MM.1S (cell line): ENCODE measurements around the gene FSD1.

Experiments used
- DNase-seq: peaks from one replicate; pipeline ENCODE4 v3.0.0-alpha.2; 2015
- H2AFZ ChIP-seq: fragments of 300-600 bp; sonication (generic); 2 replicates; pipeline ENCODE4 v1.6.0; 2016; ENCODE audit warnings: antibody characterized with exemption, low read length
- H3F3A ChIP-seq: fragments of 300-600 bp; sonication (generic); 2 replicates; pipeline ENCODE4 v1.6.1; 2016; ENCODE audit warnings: mild to moderate bottlenecking, antibody characterized with exemption, low read length, moderate library complexity, mixed read lengths; ENCODE audit not compliant: insufficient read depth
- H3K27ac ChIP-seq: fragments of 300-600 bp; sonication (generic); 2 replicates; pipeline ENCODE4 v1.5.1; 2016; ENCODE audit warnings: mild to moderate bottlenecking, low read length
- H3K27me3 ChIP-seq: fragments of 300-600 bp; sonication (generic); replicated peaks from 2 replicates; pipeline ENCODE4 v1.6.0; 2016; ENCODE audit warnings: low read length; ENCODE audit not compliant: insufficient read depth
- H3K36me3 ChIP-seq: fragments of 300-600 bp; sonication (generic); replicated peaks from 2 replicates; pipeline ENCODE4 v1.6.1; 2016; ENCODE audit warnings: mild to moderate bottlenecking, low read length, mixed read lengths; ENCODE audit not compliant: insufficient read depth
- H3K4me1 ChIP-seq: fragments of 300-600 bp; sonication (generic); 2 replicates; pipeline ENCODE4 v1.6.1; 2016; ENCODE audit warnings: low read length, mixed read lengths
- H3K4me2 ChIP-seq: fragments of 300-600 bp; sonication (generic); 2 replicates; pipeline ENCODE4 v1.6.0; 2016; ENCODE audit warnings: low read depth, low read length
- H3K4me3 ChIP-seq: fragments of 300-600 bp; sonication (generic); 2 replicates; pipeline ENCODE4 v1.5.1; 2016; ENCODE audit warnings: low read length, mixed read lengths
- H3K79me2 ChIP-seq: fragments of 300-600 bp; sonication (generic); 2 replicates; pipeline ENCODE4 v1.6.1; 2016; ENCODE audit warnings: mixed run types, low read length, mixed read lengths
- H3K9ac ChIP-seq: fragments of 300-600 bp; sonication (generic); 2 replicates; pipeline ENCODE4 v1.6.1; 2016; ENCODE audit warnings: low read length, mixed read lengths
- H3K9me2 ChIP-seq: fragments of 300-600 bp; sonication (generic); replicated peaks from 2 replicates; pipeline ENCODE4 v1.6.1; 2016; ENCODE audit warnings: mild to moderate bottlenecking, low read length, mixed read lengths; ENCODE audit not compliant: insufficient read depth
- H3K9me3 ChIP-seq: fragments of 300-600 bp; sonication (generic); replicated peaks from 2 replicates; pipeline ENCODE4 v1.6.1; 2016; ENCODE audit warnings: mild to moderate bottlenecking, low read length, mixed read lengths; ENCODE audit not compliant: insufficient read depth
- H4K20me1 ChIP-seq: fragments of 300-600 bp; sonication (generic); 2 replicates; pipeline ENCODE4 v1.6.1; 2016; ENCODE audit warnings: mild to moderate bottlenecking, low read length, moderate library complexity, mixed read lengths; ENCODE audit not compliant: insufficient read depth
- EZH2 ChIP-seq: fragments of 300-600 bp; sonication (generic); optimal IDR thresholded peaks from 2 replicates; pipeline ENCODE3; 2017; ENCODE audit warnings: low read depth, mild to moderate bottlenecking, antibody characterized with exemption, low read length, mixed read lengths
- EZH2phosphoT487 ChIP-seq: fragments of 300-600 bp; sonication (generic); IDR thresholded peaks from 2 replicates; pipeline ENCODE4 v1.6.1; 2018; ENCODE audit warnings: antibody characterized with exemption, low read length
- TF ChIP-seq, protein P1 (sequence below): fragments of 300-600 bp; sonication (generic); IDR thresholded peaks from 2 replicates; pipeline ENCODE4 v1.5.1; 2016; ENCODE audit warnings: antibody characterized with exemption, low read length, mixed read lengths

FSD1 gene

DNA sequence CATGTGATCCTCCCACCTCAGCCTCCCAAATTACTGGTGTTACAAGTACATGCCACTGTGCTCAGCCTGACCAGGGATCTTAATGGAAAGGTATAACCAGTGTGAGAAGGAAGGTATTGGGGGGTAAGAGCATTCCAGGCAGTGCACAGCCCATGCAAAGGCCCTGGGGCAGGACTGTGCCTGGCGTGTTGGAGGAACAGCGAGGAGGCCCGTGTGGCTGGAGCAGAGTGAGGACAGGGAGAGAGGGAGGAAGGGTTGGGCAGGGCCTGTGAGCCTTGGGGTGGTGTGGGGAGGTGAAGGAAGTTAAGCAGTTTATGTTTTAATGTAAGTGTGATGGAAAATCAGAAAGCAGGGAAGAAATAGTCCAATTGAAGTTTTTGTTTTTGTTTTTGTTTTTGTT is 3.8 kb upstream of the FSD1 start:
- Histone ChIP-seq H3K27me3 (peaks cover 78% of the 10 kb centered on the region), H3K4me1 (no peaks in the 10 kb centered on the region), H3K4me2 (no peak overlapping the region), H3K36me3 (no peaks in the 10 kb centered on the region), H3K9me3 (no peaks in the 10 kb centered on the region), H3K9me2 (no peaks in the 10 kb centered on the region), H3K4me3 (no peak overlapping the region), H3K79me2 (no peaks in the 10 kb centered on the region), H3K27ac (no peak overlapping the region), H3F3A (no peaks in the 10 kb centered on the region), H4K20me1 (no peaks in the 10 kb centered on the region), H3K9ac (no peak overlapping the region), H2AFZ (no peak overlapping the region)
- no peak for DNase-seq
- TF ChIP-seq, protein P1, sequence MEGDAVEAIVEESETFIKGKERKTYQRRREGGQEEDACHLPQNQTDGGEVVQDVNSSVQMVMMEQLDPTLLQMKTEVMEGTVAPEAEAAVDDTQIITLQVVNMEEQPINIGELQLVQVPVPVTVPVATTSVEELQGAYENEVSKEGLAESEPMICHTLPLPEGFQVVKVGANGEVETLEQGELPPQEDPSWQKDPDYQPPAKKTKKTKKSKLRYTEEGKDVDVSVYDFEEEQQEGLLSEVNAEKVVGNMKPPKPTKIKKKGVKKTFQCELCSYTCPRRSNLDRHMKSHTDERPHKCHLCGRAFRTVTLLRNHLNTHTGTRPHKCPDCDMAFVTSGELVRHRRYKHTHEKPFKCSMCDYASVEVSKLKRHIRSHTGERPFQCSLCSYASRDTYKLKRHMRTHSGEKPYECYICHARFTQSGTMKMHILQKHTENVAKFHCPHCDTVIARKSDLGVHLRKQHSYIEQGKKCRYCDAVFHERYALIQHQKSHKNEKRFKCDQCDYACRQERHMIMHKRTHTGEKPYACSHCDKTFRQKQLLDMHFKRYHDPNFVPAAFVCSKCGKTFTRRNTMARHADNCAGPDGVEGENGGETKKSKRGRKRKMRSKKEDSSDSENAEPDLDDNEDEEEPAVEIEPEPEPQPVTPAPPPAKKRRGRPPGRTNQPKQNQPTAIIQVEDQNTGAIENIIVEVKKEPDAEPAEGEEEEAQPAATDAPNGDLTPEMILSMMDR: no peak
- TF ChIP-seq EZH2phosphoT487 (no peak), EZH2 (no peak)

DNA sequence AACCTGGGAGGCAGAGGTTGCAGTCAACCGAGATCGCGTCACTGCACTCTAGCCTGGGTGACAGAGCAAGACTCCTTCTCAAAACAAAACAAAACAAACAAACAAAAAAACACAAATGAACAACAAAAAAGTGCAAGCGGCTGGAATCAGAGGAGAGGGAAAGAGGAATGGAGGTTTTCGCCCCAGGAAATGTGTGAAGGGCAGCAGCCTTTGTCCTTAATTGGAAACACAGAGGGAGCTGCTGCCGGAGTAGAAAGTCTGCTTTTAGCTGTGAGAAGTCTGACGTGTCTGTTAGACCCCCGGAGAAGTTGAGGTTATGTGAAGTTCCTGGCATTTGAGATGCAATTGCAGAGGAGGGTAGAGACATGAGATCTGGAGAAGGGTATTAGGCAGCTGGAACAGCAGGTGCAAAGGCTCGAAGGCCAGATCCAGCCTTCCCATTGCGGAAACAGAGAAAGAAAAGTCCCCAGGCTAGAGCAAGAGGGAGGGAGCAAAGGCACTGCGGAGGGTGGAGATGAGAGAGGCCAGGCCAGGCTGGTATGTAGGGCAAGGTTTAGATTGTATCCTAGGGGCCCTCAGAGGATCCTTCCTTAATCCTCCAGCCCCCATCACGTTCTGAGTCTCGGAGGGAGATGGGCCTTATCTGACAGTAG is 2.7 kb upstream of the FSD1 start:
- H3K27ac ChIP-seq: no peak overlapping the region
- TF ChIP-seq EZH2phosphoT487 (no peak), EZH2 (no peak)
- TF ChIP-seq, protein P1: no peak
- H3K9ac ChIP-seq: no peak overlapping the region
- H3K9me3 ChIP-seq: no peaks in the 10 kb centered on the region
- H3K36me3 ChIP-seq: no peaks in the 10 kb centered on the region
- DNase-seq: no peak
- H3K4me1 ChIP-seq: no peaks in the 10 kb centered on the region
- no peak overlapping the region for H2AFZ ChIP-seq
- peaks cover 78% of the 10 kb centered on the region for H3K27me3 ChIP-seq
- no peak overlapping the region for H3K4me2 ChIP-seq
- no peaks in the 10 kb centered on the region for H3K79me2 ChIP-seq
- H3K9me2 ChIP-seq: no peaks in the 10 kb centered on the region
- no peaks in the 10 kb centered on the region for H3F3A ChIP-seq
- H3K4me3 ChIP-seq: no peak overlapping the region
- no peaks in the 10 kb centered on the region for H4K20me1 ChIP-seq

DNA sequence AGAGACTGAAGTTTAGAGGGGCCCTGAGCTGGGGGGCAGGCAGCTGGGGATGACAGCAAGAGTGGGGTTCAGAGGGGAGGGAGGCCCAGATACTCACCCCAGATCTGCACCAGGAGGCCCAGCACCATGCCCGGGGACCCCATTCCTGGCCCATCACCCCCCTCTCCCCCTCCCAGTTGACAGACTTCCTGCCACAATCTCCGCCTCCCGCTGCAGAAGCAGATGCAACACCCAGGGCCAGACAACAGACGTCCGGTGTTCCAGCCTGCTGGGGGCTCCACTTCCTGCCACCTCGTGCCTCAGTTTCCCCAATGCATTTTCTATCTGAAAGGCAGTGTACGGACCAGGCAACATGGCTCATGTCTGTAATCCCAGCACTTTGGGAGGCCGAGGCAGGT is 2.2 kb upstream of the FSD1 start, which contains the start of gene TMIGD2:
Gene TMIGD2, minus strand, starts transcription at position 147 of the 398 bp plus-strand sequence. Its CDS starts 4 bp downstream, at position 143.
- TF ChIP-seq, protein P1: no peak
- TF ChIP-seq EZH2: no peak
- no peak for TF ChIP-seq EZH2phosphoT487
- no peak within 1 kb of the TSS for H2AFZ ChIP-seq
- no peaks in the 10 kb centered on the region for H3K36me3 ChIP-seq
- H3K9me2 ChIP-seq: no peaks in the 10 kb centered on the region
- H3F3A ChIP-seq: no peaks in the 10 kb centered on the region
- H3K27ac ChIP-seq: no peak within 1 kb of the TSS
- no peak within 1 kb of the TSS for H3K4me2 ChIP-seq
- H3K4me1 ChIP-seq: no peaks in the 10 kb centered on the region
- H3K9ac ChIP-seq: no peak within 1 kb of the TSS
- H3K79me2 ChIP-seq: no peaks in the 10 kb centered on the region
- peaks cover 82% of the 10 kb centered on the region for H3K27me3 ChIP-seq
- H3K9me3 ChIP-seq: no peaks in the 10 kb centered on the region
- H4K20me1 ChIP-seq: no peaks in the 10 kb centered on the region
- DNase-seq: no peak
- no peak within 1 kb of the TSS for H3K4me3 ChIP-seq
